Neural cell (in vitro differentiated cells): ENCODE data around the gene FKBP1A.

Source experiments
- CTCF ChIP-seq: fragments of 450-650 bp; IDR thresholded peaks from 2 replicates; pipeline ENCODE4 v1.5.1; 2014; ENCODE audit warnings: antibody characterized with exemption, mild to moderate bottlenecking, moderate library complexity; ENCODE audit not compliant: poor library complexity, severe bottlenecking
- EP300 ChIP-seq: fragments of 450-650 bp; conservative IDR thresholded peaks from 2 replicates; pipeline ENCODE4 v1.6.1; 2014; ENCODE audit warnings: antibody characterized with exemption, mild to moderate bottlenecking, moderate library complexity; ENCODE audit not compliant: poor library complexity, severe bottlenecking
- EZH2 ChIP-seq: fragments of 200-600, 300-800 bp; shearing (Covaris generic), sonication (generic); IDR thresholded peaks from 2 replicates; pipeline ENCODE4 v1.6.1; 2014; ENCODE audit warnings: antibody characterized with exemption, low read length, borderline replicate concordance, mild to moderate bottlenecking; ENCODE audit not compliant: insufficient read depth, poor library complexity, severe bottlenecking
- POLR2AphosphoS5 ChIP-seq: IDR thresholded peaks from 2 replicates; pipeline ENCODE4 v1.6.1; 2012
- TAF1 ChIP-seq: IDR thresholded peaks from 2 replicates; pipeline ENCODE4 v1.6.1; 2012; ENCODE audit warnings: low read depth

DNA sequence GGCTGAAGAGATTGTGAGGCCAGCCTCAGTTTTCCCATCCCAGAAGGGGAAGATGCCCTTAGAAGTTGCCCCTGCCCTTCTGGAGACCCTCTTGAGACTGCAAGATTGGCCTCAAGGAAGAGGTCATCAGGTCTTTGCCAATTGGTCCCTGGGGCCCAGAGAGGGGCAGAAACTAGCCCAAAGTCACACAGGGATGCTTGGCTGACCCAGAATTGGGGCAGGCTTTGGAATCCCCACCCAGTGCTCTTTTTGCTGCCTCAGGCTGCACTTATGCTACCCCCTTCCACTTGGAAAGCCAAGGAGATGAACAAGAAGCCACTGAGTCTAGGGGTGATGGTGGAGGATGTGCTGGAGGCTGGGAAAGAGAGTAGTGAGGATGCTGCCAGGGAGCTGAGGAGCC, 24.9 kb upstream of the FKBP1A start:
- no peak for TF ChIP-seq CTCF
- no peak for TF ChIP-seq EZH2
- TF ChIP-seq TAF1, result no peak
- no peak for TF ChIP-seq EP300
- no peak for TF ChIP-seq POLR2AphosphoS5
